OCI-LY1 (cell line): Measurements from ENCODE around the gene GPR32.

Experiments used
- H2AFZ ChIP-seq: fragments of 200-600 bp; sonication (generic), shearing (Covaris generic); 2 replicates; pipeline ENCODE4 v1.6.0; 2014; ENCODE audit warnings: antibody characterized with exemption, mild to moderate bottlenecking, low read length
- H3F3A ChIP-seq: fragments of 200-600 bp; sonication (generic), shearing (Covaris generic); 2 replicates; pipeline ENCODE4 v1.6.0; 2014; ENCODE audit warnings: mild to moderate bottlenecking, antibody characterized with exemption, low read length, moderate library complexity; ENCODE audit not compliant: insufficient read depth
- H3K27ac ChIP-seq: fragments of 200-600 bp; sonication (generic); 2 replicates; pipeline ENCODE4 v1.5.1; 2014; ENCODE audit warnings: low read length, mixed run types, mild to moderate bottlenecking, low read depth; ENCODE audit not compliant: poor library complexity, severe bottlenecking
- H3K27me3 ChIP-seq: fragments of 200-600 bp; sonication (generic); 2 replicates; pipeline ENCODE4 v1.6.0; 2014; ENCODE audit warnings: antibody characterized with exemption, mild to moderate bottlenecking, low read length, moderate library complexity; ENCODE audit not compliant: insufficient read depth
- H3K36me3 ChIP-seq: fragments of 200-600 bp; sonication (generic); 2 replicates; pipeline ENCODE4 v1.6.1; 2014; ENCODE audit warnings: mild to moderate bottlenecking, antibody characterized with exemption, low read length, moderate library complexity, mixed read lengths; ENCODE audit not compliant: insufficient read depth
- H3K4me1 ChIP-seq: fragments of 200-600 bp; sonication (generic); 2 replicates; pipeline ENCODE4 v1.5.1; 2014; ENCODE audit warnings: mild to moderate bottlenecking, low read length, moderate library complexity; ENCODE audit not compliant: insufficient read depth, severe bottlenecking
- H3K4me2 ChIP-seq: fragments of 200-600 bp; sonication (generic), shearing (Covaris generic); 2 replicates; pipeline ENCODE4 v1.6.1; 2014; ENCODE audit warnings: low read length
- H3K4me3 ChIP-seq: fragments of 200-600 bp; sonication (generic); 2 replicates; pipeline ENCODE4 v1.5.1; 2014; ENCODE audit warnings: low read length, low read depth, mild to moderate bottlenecking, mixed read lengths; ENCODE audit not compliant: poor library complexity, severe bottlenecking
- H3K79me2 ChIP-seq: fragments of 200-600 bp; shearing (Covaris generic); 2 replicates; pipeline ENCODE4 v1.6.1; 2016; ENCODE audit warnings: mixed run types, low read length, mixed read lengths; ENCODE audit not compliant: insufficient read depth
- H3K9ac ChIP-seq: fragments of 200-600 bp; sonication (generic), shearing (Covaris generic); 2 replicates; pipeline ENCODE4 v1.6.1; 2014; ENCODE audit warnings: mild to moderate bottlenecking, low read length, mixed read lengths
- H3K9me2 ChIP-seq: fragments of 200-600 bp; sonication (generic), shearing (Covaris generic); 2 replicates; pipeline ENCODE4 v1.6.1; 2014; ENCODE audit warnings: low read depth, mild to moderate bottlenecking, low read length, mixed read lengths
- H3K9me3 ChIP-seq: fragments of 200-600 bp; shearing (Covaris generic); 2 replicates; pipeline ENCODE4 v1.6.1; 2014; ENCODE audit warnings: low read length, mixed read lengths
- H4K20me1 ChIP-seq: fragments of 200-600 bp; sonication (generic), shearing (Covaris generic); 2 replicates; pipeline ENCODE4 v1.6.0; 2016; ENCODE audit warnings: mild to moderate bottlenecking, low read length; ENCODE audit not compliant: insufficient read depth
- EZH2 ChIP-seq: fragments of 200-600 bp; sonication (generic), shearing (Covaris generic); IDR thresholded peaks from 2 replicates; pipeline ENCODE4 v1.8.0; 2017; ENCODE audit warnings: borderline replicate concordance, mixed run types, mild to moderate bottlenecking, antibody characterized with exemption, low read length, moderate library complexity, mixed read lengths
- TF ChIP-seq, protein P1 (sequence below): fragments of 200-600 bp; sonication (generic), shearing (Covaris generic); IDR thresholded peaks from 2 replicates; pipeline ENCODE4 v1.5.1; 2017; ENCODE audit warnings: mild to moderate bottlenecking, antibody characterized with exemption, low read length, moderate library complexity, mixed read lengths

Gene GPR32

DNA sequence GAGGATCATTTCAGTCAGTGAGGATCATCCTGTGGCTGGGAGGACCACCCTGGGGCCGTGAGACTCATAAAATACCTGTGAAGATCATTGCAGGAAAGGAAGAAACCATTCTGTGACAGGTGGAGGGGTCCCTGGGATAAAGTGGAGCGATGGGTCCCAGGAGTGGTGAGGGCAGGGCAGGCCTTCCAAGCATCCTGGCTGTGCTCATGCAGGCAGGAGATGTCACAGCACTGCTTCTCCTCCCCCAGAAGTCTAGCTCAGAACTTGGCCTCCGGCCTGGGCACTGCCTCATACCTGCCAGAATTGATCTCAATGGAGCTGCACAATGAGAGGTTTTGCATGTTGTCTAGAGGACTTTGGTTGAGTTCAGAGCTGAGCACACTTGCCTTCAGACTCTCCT, 42.2 kb downstream of the GPR32 start:
- H3F3A ChIP-seq = no peaks in the 10 kb centered on the region
- TF ChIP-seq, protein P1, sequence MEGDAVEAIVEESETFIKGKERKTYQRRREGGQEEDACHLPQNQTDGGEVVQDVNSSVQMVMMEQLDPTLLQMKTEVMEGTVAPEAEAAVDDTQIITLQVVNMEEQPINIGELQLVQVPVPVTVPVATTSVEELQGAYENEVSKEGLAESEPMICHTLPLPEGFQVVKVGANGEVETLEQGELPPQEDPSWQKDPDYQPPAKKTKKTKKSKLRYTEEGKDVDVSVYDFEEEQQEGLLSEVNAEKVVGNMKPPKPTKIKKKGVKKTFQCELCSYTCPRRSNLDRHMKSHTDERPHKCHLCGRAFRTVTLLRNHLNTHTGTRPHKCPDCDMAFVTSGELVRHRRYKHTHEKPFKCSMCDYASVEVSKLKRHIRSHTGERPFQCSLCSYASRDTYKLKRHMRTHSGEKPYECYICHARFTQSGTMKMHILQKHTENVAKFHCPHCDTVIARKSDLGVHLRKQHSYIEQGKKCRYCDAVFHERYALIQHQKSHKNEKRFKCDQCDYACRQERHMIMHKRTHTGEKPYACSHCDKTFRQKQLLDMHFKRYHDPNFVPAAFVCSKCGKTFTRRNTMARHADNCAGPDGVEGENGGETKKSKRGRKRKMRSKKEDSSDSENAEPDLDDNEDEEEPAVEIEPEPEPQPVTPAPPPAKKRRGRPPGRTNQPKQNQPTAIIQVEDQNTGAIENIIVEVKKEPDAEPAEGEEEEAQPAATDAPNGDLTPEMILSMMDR = no peak
- TF ChIP-seq EZH2 = no peak
- no peak overlapping the region for H3K9ac ChIP-seq
- H3K36me3 ChIP-seq = no peaks in the 10 kb centered on the region
- H4K20me1 ChIP-seq = no peaks in the 10 kb centered on the region
- H3K4me3 ChIP-seq = no peak overlapping the region
- H3K27ac ChIP-seq = no peak overlapping the region
- no peaks in the 10 kb centered on the region for H3K79me2 ChIP-seq
- H3K9me2 ChIP-seq = no peaks in the 10 kb centered on the region
- H3K9me3 ChIP-seq = no peaks in the 10 kb centered on the region
- no peaks in the 10 kb centered on the region; the same call in 1 of the 2 replicates for H3K27me3 ChIP-seq
- no peaks in the 10 kb centered on the region for H3K4me1 ChIP-seq
- H2AFZ ChIP-seq = no peak overlapping the region
- no peak overlapping the region for H3K4me2 ChIP-seq

GRCh38 chr19:50814883-50815282, 44.6 kb downstream of the GPR32 start:
- H3K9ac ChIP-seq = no peak overlapping the region
- no peaks in the 10 kb centered on the region for H4K20me1 ChIP-seq
- H3K4me3 ChIP-seq = no peak overlapping the region
- H3K27ac ChIP-seq = no peak overlapping the region
- no peaks in the 10 kb centered on the region for H3K36me3 ChIP-seq
- H3F3A ChIP-seq = no peaks in the 10 kb centered on the region
- H3K27me3 ChIP-seq = peaks cover 5% of the 10 kb centered on the region; the same call in 1 of the 2 replicates
- no peak overlapping the region for H2AFZ ChIP-seq
- no peaks in the 10 kb centered on the region for H3K4me1 ChIP-seq
- no peaks in the 10 kb centered on the region for H3K9me3 ChIP-seq
- TF ChIP-seq, protein P1 = no peak
- no peak for TF ChIP-seq EZH2
- H3K79me2 ChIP-seq = no peaks in the 10 kb centered on the region
- no peak overlapping the region for H3K4me2 ChIP-seq
- no peaks in the 10 kb centered on the region for H3K9me2 ChIP-seq

DNA sequence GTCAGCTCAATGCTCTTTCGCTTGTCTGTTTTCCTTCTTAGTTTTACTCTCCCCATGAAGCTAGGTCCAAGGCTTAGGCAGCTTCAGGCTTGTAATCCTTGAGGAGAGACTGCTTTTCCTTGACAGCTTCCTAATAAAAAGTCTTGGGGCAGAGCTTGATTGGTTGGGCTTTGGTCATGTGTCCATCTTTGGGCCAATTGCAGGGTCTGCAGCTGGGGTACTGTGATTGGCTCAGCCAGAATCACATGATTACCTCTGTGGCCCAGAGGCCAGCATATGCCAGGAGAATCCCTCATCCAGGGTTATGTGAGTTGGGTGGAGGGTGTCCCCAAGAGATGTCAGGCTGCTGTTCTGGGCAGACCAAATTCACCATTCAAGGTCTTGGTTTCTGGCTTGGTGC, 45.2 kb downstream of the GPR32 start:
- Histone ChIP-seq H3K36me3 (no peaks in the 10 kb centered on the region), H3K9me2 (no peaks in the 10 kb centered on the region), H3F3A (no peaks in the 10 kb centered on the region), H3K4me2 (no peak overlapping the region), H3K4me1 (peaks cover 5% of the 10 kb centered on the region), H3K27ac (no peak overlapping the region), H2AFZ (no peak overlapping the region), H3K27me3 (peaks cover 5% of the 10 kb centered on the region; the same call in 1 of the 2 replicates), H3K4me3 (no peak overlapping the region), H3K79me2 (no peaks in the 10 kb centered on the region), H3K9me3 (no peaks in the 10 kb centered on the region), H4K20me1 (no peaks in the 10 kb centered on the region), H3K9ac (no peak overlapping the region)
- TF ChIP-seq, protein P1 = no peak
- no peak for TF ChIP-seq EZH2
